ENCODE results near the gene TMEM191C. TPM values are rescaled to one million over a fixed set of nuclear protein-coding genes. Genes with fewer than 3 reads are reported as not detected.
"Not testable (repeated sequence)": the region's sequence is repeated elsewhere in the genome, so short reads cannot be mapped to it uniquely, and the experiment has no call there.

The TMEM191C gene
- total RNA-seq, 2 experiments from 2014 or later = 5.1 to 5.4 TPM

- Mint-ChIP-seq H3K4me1 (peaks cover 4% of the 10 kb centered on the region), H3K27ac (no peak overlapping the region), H3K9me3 (no peaks in the 10 kb centered on the region), H3K36me3 (no peaks in the 10 kb centered on the region), H3K4me3 (no peak overlapping the region), H3K27me3 (no peaks in the 10 kb centered on the region)
- DNase-seq = no peak
- POLR2A ChIA-PET = no interaction called here
- no peak for ATAC-seq (ENCODE audit: low read depth)
Measured at GRCh38 chr22:21450858-21451353, 16.3 kb upstream of the TMEM191C start.

DNA sequence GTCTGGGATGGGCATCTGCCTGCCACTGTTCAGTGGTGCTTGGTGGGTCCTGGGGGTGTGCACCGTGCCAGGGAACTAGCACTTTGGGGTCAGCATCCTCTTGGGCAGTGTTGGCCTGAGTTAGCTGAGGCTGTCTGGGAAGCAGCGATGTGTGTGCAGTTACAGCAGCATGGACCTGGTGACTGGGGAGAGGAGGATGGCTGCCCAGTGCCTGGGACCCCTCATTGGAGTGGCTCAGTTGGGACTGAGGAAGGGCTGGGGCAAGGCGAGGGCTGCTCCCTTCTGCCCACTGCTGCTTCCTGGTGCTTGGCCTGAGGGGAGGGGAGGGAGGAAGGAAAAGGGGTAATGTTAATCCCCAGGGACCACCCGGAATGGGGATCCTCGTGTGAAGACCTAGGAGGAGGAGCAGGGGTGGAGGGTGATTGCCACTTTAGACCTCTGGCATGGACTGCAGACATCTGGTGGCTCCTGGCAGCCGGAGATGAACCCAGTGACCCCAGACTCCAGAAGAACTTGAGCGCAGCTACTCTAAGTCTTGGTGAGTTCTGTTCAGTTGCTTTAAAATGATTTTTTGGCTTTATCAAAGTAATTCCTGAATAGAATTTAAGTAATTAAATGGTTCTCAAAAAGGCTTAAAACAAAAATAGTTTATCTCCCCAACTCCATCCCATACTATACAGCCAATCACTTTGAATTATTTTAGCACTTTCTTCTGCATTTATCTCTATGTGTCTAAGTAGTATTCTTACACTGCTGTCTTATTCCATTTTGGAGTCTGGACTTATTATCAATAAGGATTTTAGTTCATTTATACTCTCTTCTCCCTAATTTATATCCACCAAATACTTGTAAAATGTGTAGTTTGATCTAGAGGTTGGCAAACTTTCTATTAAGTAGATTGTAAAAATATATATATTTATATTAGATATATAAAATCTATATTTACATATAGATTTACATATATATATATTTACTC, 15.4 kb upstream of the TMEM191C start:
- ATAC-seq (ENCODE audit: low read depth) (no peak), DNase-seq (no peak)
- H3K4me3 Mint-ChIP-seq = no peak overlapping the region
- no peaks in the 10 kb centered on the region for H3K9me3 Mint-ChIP-seq
- H3K4me1 Mint-ChIP-seq = peaks cover 4% of the 10 kb centered on the region
- H3K36me3 Mint-ChIP-seq = no peaks in the 10 kb centered on the region
- no peak overlapping the region for H3K27ac Mint-ChIP-seq
- no peaks in the 10 kb centered on the region for H3K27me3 Mint-ChIP-seq
- POLR2A ChIA-PET = no interaction called here

DNA sequence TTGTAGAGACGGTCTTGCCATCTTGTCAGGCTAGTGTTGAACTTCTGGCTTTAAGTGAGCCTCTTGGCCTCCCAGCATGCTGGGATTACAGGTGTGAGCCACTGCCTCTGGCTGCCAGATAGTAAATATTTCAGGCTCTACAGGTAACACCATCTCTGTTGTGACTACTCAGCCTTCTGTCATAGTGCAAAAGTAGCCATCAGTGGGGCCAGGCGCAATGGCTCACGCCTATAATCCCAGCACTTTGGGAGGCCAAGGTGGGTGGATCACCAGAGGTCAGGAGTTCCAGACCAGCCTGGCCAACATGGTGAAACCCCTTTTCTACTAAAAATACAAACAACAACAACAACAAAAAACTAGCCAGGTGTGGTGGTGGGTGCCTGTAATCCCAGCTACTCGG, 14.5 kb upstream of the TMEM191C start:
- POLR2A ChIA-PET; DNase-seq; H3K36me3 Mint-ChIP-seq; ATAC-seq (ENCODE audit: low read depth); H3K4me1 Mint-ChIP-seq; H3K27me3 Mint-ChIP-seq; H3K9me3 Mint-ChIP-seq; H3K4me3 Mint-ChIP-seq; H3K27ac Mint-ChIP-seq: not testable (repeated sequence)

DNA sequence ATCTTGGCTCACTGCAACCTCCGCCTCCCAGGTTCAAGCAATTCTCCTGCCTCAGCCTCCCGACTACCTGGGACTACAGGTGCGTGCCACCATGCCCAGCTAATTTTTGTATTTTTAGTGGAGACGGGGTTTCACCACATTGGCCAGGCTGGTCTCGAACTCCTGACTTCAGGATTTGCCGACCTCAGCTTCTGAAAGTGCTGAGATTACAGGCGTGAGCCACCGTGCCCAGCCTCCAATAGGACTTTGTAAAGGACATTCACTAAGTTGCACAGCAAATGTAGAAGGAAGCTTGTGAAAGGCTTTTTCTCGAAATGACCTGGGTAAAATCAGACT, 12.2 kb upstream of the TMEM191C start:
- H3K9me3 Mint-ChIP-seq; DNase-seq; POLR2A ChIA-PET; H3K4me1 Mint-ChIP-seq; H3K36me3 Mint-ChIP-seq; H3K27ac Mint-ChIP-seq; ATAC-seq (ENCODE audit: low read depth); H3K27me3 Mint-ChIP-seq; H3K4me3 Mint-ChIP-seq: not testable (repeated sequence)

DNA sequence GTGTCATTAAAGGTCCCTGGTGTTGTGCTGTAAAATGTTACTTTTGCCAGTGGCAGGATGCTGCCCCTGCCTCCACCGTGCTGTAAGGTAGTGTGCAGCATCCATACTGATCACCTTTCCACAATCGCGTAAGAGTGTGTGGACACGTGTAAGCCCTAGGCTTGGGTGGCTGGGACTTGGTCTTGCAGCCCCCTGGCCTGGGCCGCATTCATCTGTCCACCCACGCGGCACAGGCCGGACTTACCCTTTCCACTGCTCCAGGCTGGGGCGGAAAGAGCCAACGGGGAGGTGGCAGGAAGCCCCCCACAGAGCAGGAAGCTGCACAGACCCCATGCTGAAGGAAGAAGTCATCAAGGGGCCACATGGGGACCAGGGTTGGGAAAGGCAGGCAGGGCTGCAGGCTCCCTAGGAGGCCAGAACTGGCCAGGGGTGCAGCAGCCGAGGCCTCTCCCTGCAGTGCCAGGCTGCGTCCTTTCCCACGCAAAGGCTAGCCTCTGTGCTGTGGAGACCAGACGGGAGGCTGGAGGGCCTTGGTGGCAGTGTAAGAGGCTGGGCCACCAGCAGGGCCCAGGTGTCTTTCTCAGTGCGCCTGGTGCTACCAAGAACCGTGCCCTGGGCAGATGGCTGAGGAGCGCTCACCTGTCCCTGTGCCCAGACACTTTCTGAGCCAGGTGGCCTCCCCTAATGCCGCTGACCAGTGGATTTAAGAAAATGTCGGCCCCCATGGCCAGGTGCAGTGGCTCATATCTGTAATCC, 11.7 kb upstream of the TMEM191C start:
- no peaks in the 10 kb centered on the region for H3K4me1 Mint-ChIP-seq
- H3K27me3 Mint-ChIP-seq = no peaks in the 10 kb centered on the region
- POLR2A ChIA-PET = no interaction called here
- H3K27ac Mint-ChIP-seq = no peak overlapping the region
- DNase-seq = no peak
- no peak overlapping the region for H3K4me3 Mint-ChIP-seq
- no peak for ATAC-seq (ENCODE audit: low read depth)
- H3K36me3 Mint-ChIP-seq = no peaks in the 10 kb centered on the region
- no peaks in the 10 kb centered on the region for H3K9me3 Mint-ChIP-seq

- DNase-seq (no peak), ATAC-seq (ENCODE audit: low read depth) (no peak)
- Mint-ChIP-seq H3K4me1 (no peaks in the 10 kb centered on the region), H3K4me3 (no peak overlapping the region), H3K27ac (no peak overlapping the region), H3K36me3 (no peaks in the 10 kb centered on the region), H3K27me3 (no peaks in the 10 kb centered on the region), H3K9me3 (no peaks in the 10 kb centered on the region)
- POLR2A ChIA-PET = no interaction called here
Measured at GRCh38 chr22:21457023-21457787, 10.0 kb upstream of the TMEM191C start.

GRCh38 chr22:21462672-21463071, 4.5 kb upstream of the TMEM191C start:
- H3K27ac Mint-ChIP-seq; POLR2A ChIA-PET; DNase-seq; H3K27me3 Mint-ChIP-seq; H3K4me3 Mint-ChIP-seq; ATAC-seq (ENCODE audit: low read depth); H3K4me1 Mint-ChIP-seq; H3K36me3 Mint-ChIP-seq; H3K9me3 Mint-ChIP-seq: not testable (repeated sequence)

DNA sequence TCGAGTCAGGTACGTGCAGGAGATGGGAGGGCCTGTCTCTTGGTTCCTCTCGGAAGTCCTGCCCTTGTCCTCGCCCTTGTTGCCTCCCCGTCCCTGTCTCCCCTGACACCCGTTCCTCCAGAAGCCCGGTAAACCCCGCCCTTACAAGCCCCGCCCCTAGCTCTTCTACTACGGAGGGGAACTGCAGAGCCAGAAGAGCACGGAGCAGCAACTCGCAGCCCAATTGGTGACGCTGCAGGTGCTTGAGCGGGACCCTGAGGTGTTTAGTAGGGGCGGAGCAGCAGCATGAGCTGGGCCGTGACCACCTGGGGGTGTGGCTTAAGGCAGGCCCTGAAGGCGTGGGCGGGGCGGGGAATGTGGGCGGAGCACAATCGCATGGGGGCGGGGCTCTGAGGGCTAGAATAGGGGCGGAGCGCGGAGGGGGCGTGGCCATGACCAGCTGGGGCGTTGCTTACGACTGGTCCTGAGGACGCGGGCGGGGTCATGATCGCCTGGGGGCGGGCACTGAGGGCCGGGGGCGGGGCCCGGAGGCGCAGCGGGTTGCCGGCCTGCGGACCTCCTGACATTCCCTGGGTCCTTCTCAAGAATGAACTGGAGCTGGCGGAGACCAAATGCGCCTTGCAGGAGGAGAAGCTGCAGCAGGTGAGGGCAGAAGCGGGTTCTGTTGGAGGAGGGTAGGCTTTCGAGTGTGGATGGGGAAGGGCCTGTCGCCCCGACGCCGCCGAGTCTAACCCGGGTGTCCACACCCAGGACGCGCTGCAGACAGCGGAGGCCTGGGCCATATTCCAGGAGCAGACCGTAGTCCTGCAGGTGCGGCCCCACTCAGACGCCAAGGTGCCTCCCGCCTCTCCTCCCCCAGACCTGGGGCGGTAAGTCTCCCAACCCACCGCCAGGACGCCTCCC, 1.3 kb downstream of the TMEM191C start:
- DNase-seq (peak; percentile 87), ATAC-seq (ENCODE audit: low read depth) (peak; percentile 95)
- H3K9me3 Mint-ChIP-seq, H3K4me1 Mint-ChIP-seq, H3K36me3 Mint-ChIP-seq, H3K27me3 Mint-ChIP-seq, POLR2A ChIA-PET: not testable (repeated sequence)
- H3K4me3 Mint-ChIP-seq = peak overlapping the region; percentile 90
- H3K27ac Mint-ChIP-seq = peak overlapping the region; percentile 94

DNA sequence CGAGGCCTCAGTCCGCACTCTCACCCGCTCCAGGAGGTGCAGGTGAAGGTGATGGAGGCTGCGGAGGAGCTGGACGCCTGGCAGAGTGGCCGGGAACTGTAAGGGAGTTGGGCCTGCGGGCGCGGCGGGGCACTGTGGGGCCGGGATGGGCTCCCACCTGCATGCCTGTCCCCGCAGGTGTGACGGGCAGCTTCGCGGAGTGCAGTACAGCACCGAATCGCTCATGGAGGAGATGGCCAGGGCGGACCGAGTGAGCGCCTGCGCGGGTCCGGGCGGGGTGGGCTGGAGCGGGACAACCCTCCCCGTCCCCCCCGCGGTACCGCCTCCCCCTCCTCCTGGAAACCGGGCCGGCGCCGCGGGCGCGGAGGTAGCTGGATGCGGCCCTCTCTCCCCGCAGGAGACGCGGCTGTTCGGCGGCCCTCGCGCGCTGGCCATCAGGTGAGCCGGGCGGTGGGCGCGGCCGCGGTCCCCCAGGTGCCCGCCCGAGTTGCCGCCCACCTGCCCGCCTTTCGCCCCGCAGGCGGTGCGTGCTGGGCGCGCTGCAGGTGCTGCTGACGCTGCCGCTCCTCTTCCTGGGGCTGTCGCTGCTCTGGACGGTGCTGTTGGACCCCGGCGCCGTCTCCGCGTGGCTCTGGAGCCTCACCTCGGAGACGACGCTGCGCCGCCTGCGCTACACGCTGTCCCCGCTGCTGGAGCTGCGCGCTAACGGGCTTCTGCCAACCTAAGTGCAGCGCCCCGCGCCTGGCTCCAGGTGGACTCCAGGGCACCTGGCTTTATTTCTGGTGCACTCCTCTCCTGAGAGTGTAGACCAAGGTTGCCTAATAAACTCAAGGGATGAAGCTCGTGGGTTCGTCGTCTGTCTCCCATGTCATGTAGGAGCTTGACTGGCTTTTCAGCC, 2.2 kb downstream of the TMEM191C start:
- ATAC-seq (ENCODE audit: low read depth); H3K27ac Mint-ChIP-seq; H3K4me1 Mint-ChIP-seq; H3K36me3 Mint-ChIP-seq; H3K4me3 Mint-ChIP-seq; POLR2A ChIA-PET; H3K9me3 Mint-ChIP-seq; H3K27me3 Mint-ChIP-seq: not testable (repeated sequence)
- DNase-seq = peak; percentile 43

DNA sequence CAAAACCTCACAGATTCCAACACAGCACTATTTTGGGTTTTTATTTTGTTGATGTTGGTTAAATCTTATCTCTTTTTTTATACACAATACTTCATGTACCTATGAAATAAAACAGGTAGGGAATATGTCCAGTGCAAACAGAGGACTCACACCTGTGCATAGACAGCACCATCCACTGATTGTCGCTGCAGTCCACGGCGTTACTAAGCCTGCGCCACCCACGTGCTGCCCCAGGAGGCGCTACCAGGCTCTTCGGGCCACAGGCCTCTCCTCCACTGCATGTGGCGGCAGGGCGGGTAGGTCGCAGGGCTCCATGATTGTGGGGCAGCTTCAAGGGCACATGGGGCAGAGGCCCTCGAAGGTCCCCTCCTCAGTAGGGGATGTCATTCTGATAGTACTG, 5.8 kb downstream of the TMEM191C start:
- H3K36me3 Mint-ChIP-seq; H3K4me3 Mint-ChIP-seq; H3K27me3 Mint-ChIP-seq; H3K4me1 Mint-ChIP-seq; H3K9me3 Mint-ChIP-seq; ATAC-seq (ENCODE audit: low read depth); POLR2A ChIA-PET; DNase-seq; H3K27ac Mint-ChIP-seq: not testable (repeated sequence)

DNA sequence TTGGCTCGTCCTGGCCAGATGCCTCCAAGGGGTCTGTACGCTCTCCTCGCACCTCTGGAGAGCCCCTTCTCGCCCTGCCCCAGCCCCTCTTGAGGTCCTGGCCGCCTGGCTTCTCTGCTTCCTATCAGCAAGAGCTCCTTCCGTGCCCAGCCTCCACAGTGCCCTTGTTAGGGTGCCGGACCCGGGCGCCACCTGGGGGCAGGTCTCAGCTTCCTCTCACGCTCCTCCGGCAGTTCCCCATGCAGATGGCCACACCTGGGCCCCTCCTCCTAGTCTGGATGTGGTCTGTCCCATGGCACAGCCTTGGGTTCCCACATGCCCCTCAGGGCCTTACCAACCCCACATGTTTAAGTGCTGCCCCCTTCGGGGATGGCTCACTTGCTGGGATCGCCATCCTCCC, 6.5 kb downstream of the TMEM191C start:
- H3K36me3 Mint-ChIP-seq; DNase-seq; ATAC-seq (ENCODE audit: low read depth); POLR2A ChIA-PET; H3K4me1 Mint-ChIP-seq; H3K4me3 Mint-ChIP-seq; H3K27me3 Mint-ChIP-seq; H3K27ac Mint-ChIP-seq; H3K9me3 Mint-ChIP-seq: not testable (repeated sequence)

GRCh38 chr22:21484039-21484438, 16.9 kb downstream of the TMEM191C start:
- H3K27me3 Mint-ChIP-seq; POLR2A ChIA-PET; H3K4me3 Mint-ChIP-seq; DNase-seq; H3K4me1 Mint-ChIP-seq; H3K36me3 Mint-ChIP-seq; H3K27ac Mint-ChIP-seq; H3K9me3 Mint-ChIP-seq; ATAC-seq (ENCODE audit: low read depth): not testable (repeated sequence)

Data from activated naive CD8-positive, alpha-beta T cell treated with anti-CD3 and anti-CD28 coated beads, Interleukin-2, amount 10 ng/mL, durations not matched to agents 7 days and 5 days (primary cell).